Endothelial cell of umbilical vein (primary cell): Measurements from ENCODE around the gene HPSE2. TPM values are rescaled to one million over a fixed set of nuclear protein-coding genes. Genes with fewer than 3 reads are reported as not detected.

Source experiments
- BruUV-seq: library from RNA; stranded (reverse); fragments of 400-500 nt; replicated peaks from 2 replicates; lab custom pipeline; 2021; lab: Mats Ljungman, UMichigan
- CTCF ChIA-PET: fragments of 300-600, 350-600 bp; sonication (Branson Sonifier 250); formaldehyde crosslinking; loops from one replicate; lab custom pipeline; 2021; ENCODE audit warnings: antibody characterized with exemption, inconsistent platforms; lab: Charles Lee
- POLR2A ChIA-PET: fragments of 300-600, 350-600 bp; sonication (Branson Sonifier 250); formaldehyde crosslinking; loops from one replicate; lab custom pipeline; 2021; ENCODE audit warnings: antibody characterized with exemption, inconsistent platforms; lab: Charles Lee
- DNase-seq: peaks from one replicate; pipeline ENCODE4 v3.0.0-alpha.2; 2011; ENCODE audit warnings: low read depth, low spot score
- FAIRE-seq: peaks from 2 replicates; lab custom pipeline; 2011; peaks lifted over from hg19 to GRCh38; lab: Jason Lieb, UNC
- H2AFZ ChIP-seq: 2 replicates; pipeline ENCODE4 v1.6.0; 2012; ENCODE audit warnings: low read depth, low read length, control low read depth, inconsistent platforms
- H3K27ac ChIP-seq: 2 replicates; pipeline ENCODE4 v1.5.1; 2011; ENCODE audit warnings: low read depth, mild to moderate bottlenecking, control low read depth, low read length, moderate library complexity; ENCODE audit not compliant: insufficient read depth
- H3K27me3 ChIP-seq, 2 experiments: 2 replicates each; pipeline versions ENCODE4 v1.6.0 to v1.6.1; 2011; ENCODE audit warnings: low read length in 2 of 2, mixed read lengths in 1 of 2; ENCODE audit not compliant: control insufficient read depth in 2 of 2, insufficient read depth in 2 of 2
- H3K36me3 ChIP-seq, 2 experiments: 2 replicates in 1 of 2; 3 replicates in 1 of 2; pipeline ENCODE4 v1.5.1; 2011; ENCODE audit warnings: low read length in 2 of 2, mild to moderate bottlenecking in 1 of 2, moderate library complexity in 1 of 2; ENCODE audit not compliant: control insufficient read depth in 2 of 2, insufficient read depth in 2 of 2; ENCODE audit errors: extremely low read depth in 1 of 2
- H3K4me1 ChIP-seq: 3 replicates; pipeline ENCODE4 v1.5.1; 2011; ENCODE audit warnings: mild to moderate bottlenecking, low read length; ENCODE audit not compliant: control insufficient read depth, insufficient read depth; ENCODE audit errors: extremely low read depth
- H3K4me2 ChIP-seq: 2 replicates; pipeline ENCODE4 v1.6.1; 2011; ENCODE audit warnings: low read length, control low read depth, mixed read lengths; ENCODE audit not compliant: insufficient read depth
- H3K4me3 ChIP-seq, 3 experiments: fragments of 200-600 bp in 1 of 3; sonication (generic), shearing (Covaris generic) in 1 of 3; replicated peaks in 1 of 3; 2 replicates each; pipeline ENCODE4 v1.5.1; 2011 to 2016; ENCODE audit warnings: control low read depth in 3 of 3, low read length in 3 of 3, mild to moderate bottlenecking in 2 of 3, inconsistent platforms in 1 of 3, low read depth in 1 of 3, moderate library complexity in 1 of 3; ENCODE audit not compliant: insufficient read depth in 1 of 3
- H3K79me2 ChIP-seq: 2 replicates; pipeline ENCODE4 v1.6.0; 2012; ENCODE audit warnings: low read length, inconsistent platforms; ENCODE audit not compliant: control insufficient read depth, insufficient read depth
- H3K9ac ChIP-seq: replicated peaks from 2 replicates; pipeline ENCODE3; 2011; ENCODE audit warnings: low read length, control low read depth; ENCODE audit not compliant: insufficient read depth; ENCODE audit errors: extremely low read depth
- H3K9me1 ChIP-seq: replicated peaks from 3 replicates; pipeline ENCODE4 v1.6.0; 2011; ENCODE audit warnings: mild to moderate bottlenecking, low read length; ENCODE audit not compliant: control insufficient read depth, insufficient read depth; ENCODE audit errors: extremely low read depth
- H3K9me3 ChIP-seq: replicated peaks from 2 replicates; pipeline ENCODE4 v1.5.1; 2012; ENCODE audit warnings: low read length, inconsistent platforms; ENCODE audit not compliant: control insufficient read depth, insufficient read depth
- H4K20me1 ChIP-seq: replicated peaks from 2 replicates; pipeline ENCODE3; 2011; ENCODE audit warnings: mild to moderate bottlenecking, low read length; ENCODE audit not compliant: control insufficient read depth, insufficient read depth; ENCODE audit errors: extremely low read depth
- CTCF ChIP-seq, 2 donors: IDR thresholded peaks; 1 replicate in 1 of 2; 2 replicates in 1 of 2; pipeline ENCODE4 v1.5.1; 2011; ENCODE audit warnings: low read length in 2 of 2, mild to moderate bottlenecking in 2 of 2, moderate library complexity in 2 of 2, control low read depth in 1 of 2, inconsistent platforms in 1 of 2, low read depth in 1 of 2; ENCODE audit not compliant: insufficient read depth in 1 of 2; ENCODE audit errors: extremely low read depth in 1 of 2
- EZH2 ChIP-seq: IDR thresholded peaks from 2 replicates; pipeline ENCODE4 v1.6.1; 2012; ENCODE audit warnings: borderline replicate concordance, low read depth, mild to moderate bottlenecking, moderate library complexity, low read length, inconsistent platforms; ENCODE audit not compliant: severe bottlenecking
- FOS ChIP-seq: IDR thresholded peaks from 2 replicates; pipeline ENCODE4 v1.6.1; 2011; ENCODE audit warnings: mild to moderate bottlenecking, low read length, moderate library complexity, borderline replicate concordance; ENCODE audit not compliant: insufficient read depth
- GATA2 ChIP-seq: IDR thresholded peaks from 2 replicates; pipeline ENCODE4 v1.7.0; 2011; ENCODE audit warnings: low read depth, mild to moderate bottlenecking, moderate library complexity, mixed read lengths, low read length; ENCODE audit not compliant: insufficient read length, insufficient read depth
- JUN ChIP-seq: IDR thresholded peaks from 2 replicates; pipeline ENCODE4 v1.6.1; 2011; ENCODE audit warnings: borderline replicate concordance, low read depth; ENCODE audit not compliant: insufficient read length, insufficient read depth
- MAX ChIP-seq: IDR thresholded peaks from 2 replicates; pipeline ENCODE4 v1.6.1; 2011; ENCODE audit not compliant: insufficient read depth, insufficient read length
- MYC ChIP-seq: IDR thresholded peaks from one replicate; pipeline ENCODE4 v1.6.1; 2011; ENCODE audit warnings: mild to moderate bottlenecking, low read depth, low read length
- POLR2A ChIP-seq: IDR thresholded peaks from 2 replicates; pipeline ENCODE4 v1.6.1; 2012; ENCODE audit warnings: low read depth, mild to moderate bottlenecking, control low read depth, low read length
- POLR2AphosphoS5 ChIP-seq: IDR thresholded peaks from 2 replicates; pipeline ENCODE4 v1.6.1; 2012; ENCODE audit warnings: low read depth, mild to moderate bottlenecking, control low read depth, low read length, moderate library complexity; ENCODE audit not compliant: insufficient read depth
- dilution Hi-C: fragments of 300-500 bp; cut with MboI; formaldehyde crosslinking; loops from one replicate; pipeline ENCODE4 v1.15.0; 2019; ENCODE audit warnings: low sequenced_read_pairs; ENCODE audit not compliant: extremely low pct_ligation_motif_present
- intact Hi-C: fragments of 100-400 bp; cut with micrococcal nuclease; formaldehyde crosslinking; loops from one replicate; pipeline ENCODE4 v1.10.0; 2022
- polyA plus RNA-seq, 4 experiments: library from polyadenylated mRNA; depleted of rRNA in 3 of 4; stranded (reverse) in 3 of 4; unstranded in 1 of 4; fragments of >200 nt; gene quantifications; 2 replicates each; pipeline versions ENCODE4 v1.2.1 to v1.2.3, GENCODE V29; 2011 to 2012; ENCODE audit warnings: missing spikeins in 1 of 4
- total RNA-seq: library from RNA; stranded (reverse); gene quantifications from 2 replicates; pipeline ENCODE4 v1.2.3, GENCODE V29; 2021

Gene HPSE2
- total and polyA plus RNA-seq, 2 donors (not counting 3 experiments of a cell fraction or from before 2014, with no cell fraction given) = not detected

- BruUV-seq = no TSS peak
- POLR2A ChIA-PET = no interaction called here
- CTCF ChIA-PET = interaction anchor here (0.8 to 1.5 kb wide), 3 partner anchors 10 to 32 kb away, joined by 3 to 4 read pairs (median 4); no protein-coding TSS in a partner anchor
- dilution Hi-C loops (no loop called here), intact Hi-C loops (no loop called here)
- TF ChIP-seq POLR2AphosphoS5 (no peak), CTCF (IDR thresholded peaks at IDR 0.05; ENCODE audit: extremely low read depth in 1 of 2, insufficient read depth in 1 of 2, low read depth in 1 of 2, low read length in 2 of 2) (no peak), MYC (no peak), JUN (no peak), GATA2 (no peak), FOS (no peak), MAX (no peak), EZH2 (no peak), POLR2A (no peak)
- no peak for FAIRE-seq
- Histone ChIP-seq H3K4me2 (no peak overlapping the region), H4K20me1 (no peaks in the 10 kb centered on the region), H3K27ac (no peak overlapping the region), H3K9me1 (no peaks in the 10 kb centered on the region), H3K36me3 (no peaks in the 10 kb centered on the region), H3K4me3 (no peak overlapping the region), H3K79me2 (no peaks in the 10 kb centered on the region), H3K9ac (no peak overlapping the region), H2AFZ (no peak overlapping the region), H3K27me3 (no peaks in the 10 kb centered on the region), H3K9me3 (no peaks in the 10 kb centered on the region), H3K4me1 (peaks cover 15% of the 10 kb centered on the region)
- no peak for DNase-seq
These were observed 778.8 kb downstream of the HPSE2 start for GRCh38 chr10:98456686-98457482.
